ENCODE data around the gene STAU1.

- no peak for TF ChIP-seq CTCF (IDR thresholded peaks at IDR 0.05)
- no peak for TF ChIP-seq POLR2A (IDR thresholded peaks at IDR 0.05)
Observed at GRCh38 chr20:49156481-49156880, 31.7 kb downstream of the STAU1 start.
